Endodermal cell (in vitro differentiated cells): ENCODE data around the gene ANKRD7. TPM values are rescaled to one million over a fixed set of nuclear protein-coding genes. Genes with fewer than 3 reads are reported as not detected.

ENCODE experiments used
- DNase-seq: peaks from one replicate; pipeline ENCODE4 v3.0.0-alpha.2; 2017
- H3K27ac ChIP-seq: 2 replicates; pipeline ENCODE4 v1.5.1; 2013; ENCODE audit warnings: mild to moderate bottlenecking, low read depth, low read length, moderate library complexity
- H3K27me3 ChIP-seq: 2 replicates; pipeline ENCODE4 v1.6.1; 2013; ENCODE audit warnings: mild to moderate bottlenecking, low read length, moderate library complexity; ENCODE audit not compliant: insufficient read depth, control insufficient read depth, poor library complexity, severe bottlenecking
- H3K36me3 ChIP-seq: 2 replicates; pipeline ENCODE4 v1.7.0; 2013; ENCODE audit warnings: mild to moderate bottlenecking, low read length, moderate library complexity; ENCODE audit not compliant: control insufficient read depth, insufficient read depth
- H3K4me1 ChIP-seq: one replicate; pipeline ENCODE4 v1.7.0; 2013; ENCODE audit warnings: low read length; ENCODE audit not compliant: control insufficient read depth, insufficient read depth
- H3K4me3 ChIP-seq: 2 replicates; pipeline ENCODE4 v1.5.1; 2013; ENCODE audit warnings: mild to moderate bottlenecking, low read length, moderate library complexity
- H3K9ac ChIP-seq: 2 replicates; pipeline ENCODE4 v1.6.1; 2013; ENCODE audit warnings: mild to moderate bottlenecking, low read length, moderate library complexity; ENCODE audit not compliant: poor library complexity, severe bottlenecking; ENCODE audit errors: extremely low read depth
- H3K9me3 ChIP-seq: 2 replicates; pipeline ENCODE4 v1.6.1; 2013; ENCODE audit warnings: mild to moderate bottlenecking, low read length, moderate library complexity; ENCODE audit not compliant: control insufficient read depth
- H3K27ac Mint-ChIP-seq: 2 replicates; pipeline ENCODE4 v1.8.0; 2020; ENCODE audit warnings: mixed read lengths
- H3K27me3 Mint-ChIP-seq: 2 replicates; pipeline ENCODE4 v1.8.0; 2021; ENCODE audit warnings: mild to moderate bottlenecking, mixed read lengths; ENCODE audit not compliant: insufficient read depth
- H3K36me3 Mint-ChIP-seq: 2 replicates; pipeline ENCODE4 v1.8.0; 2020; ENCODE audit warnings: low read depth, mixed read lengths
- H3K4me1 Mint-ChIP-seq: 2 replicates; pipeline ENCODE4 v1.8.0; 2020; ENCODE audit warnings: mixed read lengths
- H3K4me3 Mint-ChIP-seq: 2 replicates; pipeline ENCODE4 v1.8.0; 2020; ENCODE audit warnings: mild to moderate bottlenecking, moderate library complexity, mixed read lengths
- H3K9me3 Mint-ChIP-seq: 2 replicates; pipeline ENCODE4 v1.8.0; 2020; ENCODE audit warnings: mild to moderate bottlenecking, mixed read lengths
- CTCF ChIP-seq: fragments of 200-600 bp; sonication (generic); conservative IDR thresholded peaks from 2 replicates; pipeline ENCODE4 v1.5.0; 2021; ENCODE audit warnings: antibody characterized with exemption, mild to moderate bottlenecking
- WGBS, 2 experiments: methylation state at CpG; one replicate each; pipeline versions ENCODE4 v1.1.5 to v1.1.7; 2013; ENCODE audit warnings: missing lambda C conversion rate in 2 of 2, mixed read lengths in 1 of 2; ENCODE audit not compliant: insufficient coverage in 1 of 2, insufficient read length in 1 of 2; 5-methylcytosine and 5-hydroxymethylcytosine counted together
- long read RNA-seq, 4 experiments: library from polyadenylated mRNA in 2 of 4; library from RNA in 1 of 4; library from capped mRNA in 1 of 4; stranded (forward) in 3 of 4; unstranded in 1 of 4; transcript quantifications; one replicate each; pipeline ENCODE4 v2.0.0, GENCODE V29; 2020 to 2021; ENCODE audit warnings: inconsistent platforms in 1 of 4
- polyA plus RNA-seq, 2 experiments: library from polyadenylated mRNA; stranded (reverse); fragments of 50-300 nt; gene quantifications; one replicate each; pipeline ENCODE4 v1.2.3, GENCODE V29; 2013
- total RNA-seq, 2 donors: library from RNA; stranded (reverse); fragmentation: NEBNext Ultra II Directional in 1 of 2; extraction: Animal tissue kit (Norgen Biotek cat#: 25700) in 1 of 2; gene quantifications; 2 replicates in 1 of 2; 3 replicates in 1 of 2; pipeline ENCODE4 v1.2.1, GENCODE V29; 2021

Gene ANKRD7
- not detected for total RNA-seq
- polyA plus RNA-seq (2013, experiment 1 of 2), result not detected
- polyA plus RNA-seq (2013, experiment 2 of 2), result not detected
- long read RNA-seq, experiment 1, result 0 reads
- long read RNA-seq, experiment 2, result 0 reads
- long read RNA-seq, experiment 3, result 0 reads
- long read RNA-seq, experiment 4, partial matches to known transcripts, result 0 of 1 reads
- long read RNA-seq, experiment 4, other reads (novel, unspliced or antisense), result 1 of 1 reads

- no peak for DNase-seq
- no peaks in the 10 kb centered on the region for H3K36me3 ChIP-seq
- TF ChIP-seq CTCF, result no peak
- peaks cover 12% of the 10 kb centered on the region for H3K4me1 ChIP-seq
- Mint-ChIP-seq H3K4me1 (peaks cover 11% of the 10 kb centered on the region), H3K4me3 (no peak within 1 kb of the TSS), H3K36me3 (no peaks in the 10 kb centered on the region), H3K27me3 (peaks cover 6% of the 10 kb centered on the region), H3K27ac (no peak within 1 kb of the TSS), H3K9me3 (no peaks in the 10 kb centered on the region)
- no peak within 1 kb of the TSS for H3K4me3 ChIP-seq
- H3K9ac ChIP-seq, result no peak within 1 kb of the TSS
- no peaks in the 10 kb centered on the region for H3K9me3 ChIP-seq
- WGBS, 2 experiments, result 95 to 96% methylated on average over 10 to 18 of the region's 18 CpGs
- H3K27me3 ChIP-seq, result peaks cover 10% of the 10 kb centered on the region
- H3K27ac ChIP-seq, result no peak within 1 kb of the TSS
Measured at GRCh38 chr7:118224521-118224920, at the start of gene ANKRD7. ANKRD7 (plus strand) TSS chr7:118224704; CDS start chr7:118224831, 127 bp downstream.

DNA sequence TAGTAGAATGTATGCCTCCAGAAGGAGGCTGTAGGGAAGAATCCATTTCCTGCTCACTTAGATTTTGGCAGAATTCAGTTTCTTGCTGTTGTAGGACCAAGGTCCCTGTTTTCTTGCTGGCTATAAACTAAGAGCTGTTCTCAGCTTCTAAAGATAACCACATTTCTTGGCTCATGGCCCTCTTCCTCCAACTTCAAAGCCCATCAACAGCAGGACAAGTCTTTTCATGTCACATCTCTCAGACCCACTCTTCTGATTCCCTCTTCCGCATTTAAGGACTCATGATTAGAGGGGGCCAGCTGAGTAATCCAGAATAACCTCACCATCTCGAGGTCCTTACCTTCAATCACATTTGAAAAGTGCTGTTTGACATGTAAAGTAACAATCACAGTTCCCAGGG lies 48.8 kb upstream of the ANKRD7 start:
- TF ChIP-seq CTCF, result no peak
- Mint-ChIP-seq H3K27me3 (no peaks in the 10 kb centered on the region), H3K9me3 (no peaks in the 10 kb centered on the region), H3K27ac (no peak overlapping the region), H3K4me3 (no peak overlapping the region), H3K36me3 (no peaks in the 10 kb centered on the region), H3K4me1 (peaks cover 7% of the 10 kb centered on the region)
- H3K9me3 ChIP-seq, result no peaks in the 10 kb centered on the region
- H3K9ac ChIP-seq, result no peak overlapping the region
- no peak overlapping the region for H3K27ac ChIP-seq
- DNase-seq, result no peak
- H3K4me1 ChIP-seq, result no peaks in the 10 kb centered on the region
- WGBS, 2 experiments, result 88% methylated on average over 2 of the region's 2 CpGs; no CpG with 5 or more reads in 1 of the 2 experiments
- H3K4me3 ChIP-seq, result no peak overlapping the region
- no peaks in the 10 kb centered on the region for H3K27me3 ChIP-seq
- H3K36me3 ChIP-seq, result no peaks in the 10 kb centered on the region

GRCh38 chr7:118179191-118179590 lies 45.3 kb upstream of the ANKRD7 start:
- Histone ChIP-seq H3K27me3 (no peaks in the 10 kb centered on the region), H3K9ac (no peak overlapping the region), H3K36me3 (no peaks in the 10 kb centered on the region), H3K4me3 (no peak overlapping the region), H3K4me1 (no peaks in the 10 kb centered on the region), H3K27ac (no peak overlapping the region), H3K9me3 (no peaks in the 10 kb centered on the region)
- TF ChIP-seq CTCF, result no peak
- Mint-ChIP-seq H3K27ac (no peak overlapping the region), H3K4me1 (peaks cover 9% of the 10 kb centered on the region), H3K9me3 (no peaks in the 10 kb centered on the region), H3K36me3 (no peaks in the 10 kb centered on the region), H3K27me3 (no peaks in the 10 kb centered on the region), H3K4me3 (no peak overlapping the region)
- WGBS, 2 experiments, result 100% methylated on average over 2 of the region's 2 CpGs; no CpG with 5 or more reads in 1 of the 2 experiments
- no peak for DNase-seq
